GM19099 (cell line): ENCODE measurements around the gene MYO1F.

ENCODE experiments used
- POLR2A ChIP-seq: IDR thresholded peaks from 3 replicates; pipeline ENCODE4 v1.6.1; 2011; ENCODE audit warnings: low read depth; ENCODE audit not compliant: insufficient read length; ENCODE audit errors: extremely low read depth

MYO1F gene

GRCh38 chr19:8537099-8537498 is 40.1 kb downstream of the MYO1F start:
- no peak for TF ChIP-seq POLR2A

GRCh38 chr19:8536282-8536681 is 41.0 kb downstream of the MYO1F start:
- no peak for TF ChIP-seq POLR2A

GRCh38 chr19:8532225-8532624 is 45.0 kb downstream of the MYO1F start:
- TF ChIP-seq POLR2A, result no peak

- no peak for TF ChIP-seq POLR2A
These were observed 45.8 kb downstream of the MYO1F start for GRCh38 chr19:8531470-8531869.

- no peak for TF ChIP-seq POLR2A
These were observed 47.1 kb downstream of the MYO1F start for GRCh38 chr19:8530061-8530679.

- no peak for TF ChIP-seq POLR2A
These were observed 47.8 kb downstream of the MYO1F start for GRCh38 chr19:8529369-8530006.

GRCh38 chr19:8528500-8528899 is 48.7 kb downstream of the MYO1F start:
- no peak for TF ChIP-seq POLR2A

- TF ChIP-seq POLR2A, result no peak
These were observed 50.7 kb downstream of the MYO1F start for GRCh38 chr19:8526345-8527091.

- no peak for TF ChIP-seq POLR2A
These were observed 51.9 kb downstream of the MYO1F start for GRCh38 chr19:8525401-8525684.

- no peak for TF ChIP-seq POLR2A
These were observed 57.9 kb downstream of the MYO1F start for GRCh38 chr19:8519388-8519787.

- no peak for TF ChIP-seq POLR2A
These were observed 58.7 kb downstream of the MYO1F start for GRCh38 chr19:8518536-8518935.

- TF ChIP-seq POLR2A, result no peak
These were observed 59.4 kb downstream of the MYO1F start for GRCh38 chr19:8517551-8518442.

GRCh38 chr19:8515317-8515716 is 61.9 kb downstream of the MYO1F start:
- no peak for TF ChIP-seq POLR2A

- TF ChIP-seq POLR2A, result peak; percentile 92
These were observed 63.3 kb downstream of the MYO1F start, which contains the start of gene ZNF414 for GRCh38 chr19:8513687-8514504. ZNF414 (minus strand) TSS chr19:8514167; CDS start chr19:8514046, 121 bp downstream.
